PC-3 (cell line): Measurements from ENCODE around the gene HID1. TPM values are rescaled to one million over a fixed set of nuclear protein-coding genes. Genes with fewer than 3 reads are reported as not detected.

Experiments
- ATAC-seq: fragments of 200-7000 bp; cut with Tn5 transposase; 2 replicates; pipeline ENCODE4 v1.9.1; 2020; ENCODE audit warnings: mild to moderate bottlenecking, moderate library complexity
- BruUV-seq: library from RNA; stranded (reverse); fragments of 400-500 nt; replicated peaks from 2 replicates; lab custom pipeline; 2021; lab: Mats Ljungman, UMichigan
- CTCF ChIA-PET: fragments of 300-600 bp; sonication (Branson Sonifier 250); formaldehyde crosslinking; loops from one replicate; lab custom pipeline; 2022; ENCODE audit warnings: antibody characterized with exemption; lab: Charles Lee
- POLR2A ChIA-PET: fragments of 300-600 bp; sonication (Branson Sonifier 250); formaldehyde crosslinking; loops from one replicate; lab custom pipeline; 2022; ENCODE audit warnings: antibody characterized with exemption; ENCODE audit not compliant: unreplicated experiment; lab: Charles Lee
- DNase-seq: peaks from one replicate; pipeline ENCODE4 v3.0.0-alpha.2; 2015
- H2AFZ ChIP-seq: fragments of 300-600 bp; sonication (generic); 2 replicates; pipeline ENCODE4 v1.6.0; 2016; ENCODE audit warnings: antibody characterized with exemption, low read length
- H3F3A ChIP-seq: fragments of 300-600 bp; sonication (generic); one replicate; pipeline ENCODE4 v1.6.0; 2017; ENCODE audit warnings: antibody characterized with exemption, low read length, control low read depth, mild to moderate bottlenecking; ENCODE audit not compliant: unreplicated experiment
- H3K27ac ChIP-seq: fragments of 300-600 bp; sonication (generic); 2 replicates; pipeline ENCODE4 v1.5.1; 2016; ENCODE audit warnings: mild to moderate bottlenecking, low read length
- H3K27me3 ChIP-seq: fragments of 300-600 bp; sonication (generic); 2 replicates; pipeline ENCODE4 v1.6.1; 2016; ENCODE audit warnings: low read length, mixed read lengths
- H3K36me3 ChIP-seq: fragments of 300-600 bp; sonication (generic); 2 replicates; pipeline ENCODE4 v1.6.1; 2016; ENCODE audit warnings: low read depth, mixed run types, low read length, mixed read lengths
- H3K4me1 ChIP-seq: fragments of 300-600 bp; sonication (generic); 2 replicates; pipeline ENCODE4 v1.5.1; 2016; ENCODE audit warnings: low read length; ENCODE audit not compliant: insufficient read depth
- H3K4me2 ChIP-seq: fragments of 300-600 bp; sonication (generic); 2 replicates; pipeline ENCODE4 v1.6.0; 2016; ENCODE audit warnings: low read length
- H3K4me3 ChIP-seq: fragments of 300-600 bp; sonication (generic); 2 replicates; pipeline ENCODE4 v1.5.1; 2016; ENCODE audit warnings: mild to moderate bottlenecking, low read length, mixed read lengths
- H3K79me2 ChIP-seq: fragments of 300-600 bp; sonication (generic); 2 replicates; pipeline ENCODE4 v1.6.1; 2017; ENCODE audit warnings: low read length, mixed read lengths
- H3K9ac ChIP-seq: fragments of 300-600 bp; sonication (generic); 2 replicates; pipeline ENCODE4 v1.6.0; 2016; ENCODE audit warnings: mild to moderate bottlenecking, low read length
- H3K9me2 ChIP-seq: fragments of 300-600 bp; sonication (generic); replicated peaks from 2 replicates; pipeline ENCODE4 v1.6.1; 2016; ENCODE audit warnings: mixed run types, low read length, mixed read lengths
- H3K9me3 ChIP-seq: fragments of 300-600 bp; sonication (generic); 2 replicates; pipeline ENCODE4 v1.6.1; 2016; ENCODE audit warnings: low read length, mixed read lengths
- H4K20me1 ChIP-seq: fragments of 300-600 bp; sonication (generic); 2 replicates; pipeline ENCODE4 v1.6.1; 2016; ENCODE audit warnings: low read length, mixed read lengths
- EZH2 ChIP-seq: fragments of 300-600 bp; sonication (generic); IDR thresholded peaks from one replicate; pipeline ENCODE4 v1.6.1; 2017; ENCODE audit warnings: antibody characterized with exemption, mild to moderate bottlenecking, low read length; ENCODE audit not compliant: unreplicated experiment
- EZH2phosphoT487 ChIP-seq: fragments of 300-600 bp; sonication (generic); IDR thresholded peaks from 2 replicates; pipeline ENCODE4 v1.6.1; 2018; ENCODE audit warnings: mild to moderate bottlenecking, antibody characterized with exemption, low read length, borderline replicate concordance
- intact Hi-C: fragments of 100-400 bp; cut with micrococcal nuclease; formaldehyde crosslinking; loops from 2 replicates; pipeline ENCODE4 v1.9.0; 2023
- total RNA-seq: library from RNA; depleted of rRNA; stranded (reverse); fragments of >200 nt; gene quantifications from 2 replicates; pipeline ENCODE4 v1.2.3, GENCODE V29; 2014
- TF ChIP-seq, protein P1 (sequence below): fragments of 300-600 bp; sonication (generic); conservative IDR thresholded peaks from 2 replicates; pipeline ENCODE4 v1.5.1; 2017; ENCODE audit warnings: antibody characterized with exemption, low read depth, mild to moderate bottlenecking, low read length

The HID1 gene
- total RNA-seq, 1 experiment from 2014 or later, result 40.6 TPM

DNA sequence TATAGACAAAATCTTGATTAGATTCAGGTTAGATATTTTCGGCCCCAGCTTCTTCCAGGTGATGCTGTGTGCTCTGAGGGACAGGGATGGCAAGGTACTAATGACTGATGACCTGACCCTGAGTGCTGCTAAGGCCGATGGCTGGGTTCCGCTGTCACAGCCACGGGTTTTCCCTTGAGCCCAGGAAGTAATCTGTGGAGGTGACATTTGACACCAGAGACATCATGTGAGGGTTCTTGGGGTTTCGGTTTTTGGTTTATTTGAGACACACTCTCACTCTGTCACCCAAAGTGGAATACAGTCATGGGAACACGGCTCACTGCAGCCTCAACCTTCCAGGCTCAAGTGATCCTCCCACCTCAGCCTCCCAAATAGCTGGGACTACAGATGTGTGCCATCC, 27.0 kb downstream of the HID1 start:
- Histone ChIP-seq H3K9ac (no peak overlapping the region), H3K27me3 (no peaks in the 10 kb centered on the region), H3K4me3 (no peak overlapping the region), H3K9me3 (no peaks in the 10 kb centered on the region), H2AFZ (no peak overlapping the region), H3K79me2 (no peaks in the 10 kb centered on the region), H3K4me1 (peaks cover 30% of the 10 kb centered on the region), H4K20me1 (no peaks in the 10 kb centered on the region), H3K9me2 (no peaks in the 10 kb centered on the region), H3K36me3 (no peaks in the 10 kb centered on the region), H3F3A (no peaks in the 10 kb centered on the region), H3K4me2 (no peak overlapping the region), H3K27ac (no peak overlapping the region)
- POLR2A ChIA-PET, result no interaction called here
- no TSS peak for BruUV-seq
- DNase-seq (no peak), ATAC-seq (no peak)
- intact Hi-C loops, result no loop called here
- TF ChIP-seq EZH2 (no peak), EZH2phosphoT487 (no peak)
- TF ChIP-seq, protein P1, sequence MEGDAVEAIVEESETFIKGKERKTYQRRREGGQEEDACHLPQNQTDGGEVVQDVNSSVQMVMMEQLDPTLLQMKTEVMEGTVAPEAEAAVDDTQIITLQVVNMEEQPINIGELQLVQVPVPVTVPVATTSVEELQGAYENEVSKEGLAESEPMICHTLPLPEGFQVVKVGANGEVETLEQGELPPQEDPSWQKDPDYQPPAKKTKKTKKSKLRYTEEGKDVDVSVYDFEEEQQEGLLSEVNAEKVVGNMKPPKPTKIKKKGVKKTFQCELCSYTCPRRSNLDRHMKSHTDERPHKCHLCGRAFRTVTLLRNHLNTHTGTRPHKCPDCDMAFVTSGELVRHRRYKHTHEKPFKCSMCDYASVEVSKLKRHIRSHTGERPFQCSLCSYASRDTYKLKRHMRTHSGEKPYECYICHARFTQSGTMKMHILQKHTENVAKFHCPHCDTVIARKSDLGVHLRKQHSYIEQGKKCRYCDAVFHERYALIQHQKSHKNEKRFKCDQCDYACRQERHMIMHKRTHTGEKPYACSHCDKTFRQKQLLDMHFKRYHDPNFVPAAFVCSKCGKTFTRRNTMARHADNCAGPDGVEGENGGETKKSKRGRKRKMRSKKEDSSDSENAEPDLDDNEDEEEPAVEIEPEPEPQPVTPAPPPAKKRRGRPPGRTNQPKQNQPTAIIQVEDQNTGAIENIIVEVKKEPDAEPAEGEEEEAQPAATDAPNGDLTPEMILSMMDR, result no peak
- CTCF ChIA-PET, result no interaction called here

- Histone ChIP-seq H3K4me1 (peaks cover 27% of the 10 kb centered on the region), H3K4me3 (no peak overlapping the region), H4K20me1 (no peaks in the 10 kb centered on the region), H3F3A (no peaks in the 10 kb centered on the region), H3K9ac (peak overlapping the region; percentile 31), H3K36me3 (no peaks in the 10 kb centered on the region), H2AFZ (no peak overlapping the region), H3K27me3 (no peaks in the 10 kb centered on the region), H3K9me3 (no peaks in the 10 kb centered on the region), H3K9me2 (no peaks in the 10 kb centered on the region), H3K79me2 (no peaks in the 10 kb centered on the region), H3K27ac (peak overlapping the region; percentile 82), H3K4me2 (peak overlapping the region; percentile 56)
- ATAC-seq, result peak; percentile 99
- TF ChIP-seq, protein P1, result no peak
- TF ChIP-seq EZH2 (no peak), EZH2phosphoT487 (no peak)
- ChIA-PET POLR2A (interaction anchor here (0.5 to 0.6 kb wide), 2 partner anchors 11 to 228 kb away, joined by 3 to 4 read pairs; no protein-coding TSS in a partner anchor), CTCF (interaction anchor here (0.5 kb wide), 2 partner anchors 194 to 243 kb away, joined by 3 to 7 read pairs; no protein-coding TSS in a partner anchor)
- peak; percentile 98 for DNase-seq
- BruUV-seq, result TSS peak; percentile 90
- intact Hi-C loops, result loop anchor here (1.0 kb wide), 1 partner anchor 21 kb away; the partner anchor contains the start of gene USH1G
These were observed 28.6 kb downstream of the HID1 start for GRCh38 chr17:74943808-74944522.

DNA sequence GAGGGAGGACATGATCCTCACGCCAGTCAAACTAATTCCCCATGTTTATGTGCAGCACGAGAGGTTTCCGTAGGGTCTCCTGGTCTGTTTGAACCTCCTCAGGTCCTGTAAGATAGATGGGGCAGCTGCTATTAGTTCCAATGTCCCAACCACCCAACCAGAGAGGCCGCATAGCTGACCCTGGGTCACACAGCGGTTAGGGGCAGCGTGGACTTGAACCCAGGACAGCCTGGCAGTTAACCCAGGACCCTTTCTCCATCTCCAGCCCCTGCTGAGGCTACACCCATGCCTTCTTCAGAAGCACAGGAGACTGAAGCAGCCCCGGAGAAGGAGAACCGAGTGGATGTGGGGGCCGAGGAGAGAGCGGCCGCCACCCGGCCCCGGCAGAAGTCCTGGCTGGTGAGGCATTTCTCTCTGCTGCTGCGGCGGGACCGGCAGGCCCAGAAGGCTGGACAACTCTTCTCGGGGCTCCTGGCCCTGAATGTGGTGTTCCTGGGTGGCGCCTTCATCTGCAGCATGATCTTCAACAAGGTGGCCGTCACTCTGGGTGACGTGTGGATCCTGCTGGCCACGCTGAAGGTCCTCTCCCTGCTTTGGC, 31.3 kb downstream of the HID1 start:
- Histone ChIP-seq H3F3A (no peaks in the 10 kb centered on the region), H3K9me3 (no peaks in the 10 kb centered on the region), H2AFZ (no peak overlapping the region), H3K4me1 (peaks cover 27% of the 10 kb centered on the region), H3K9me2 (no peaks in the 10 kb centered on the region), H3K9ac (no peak overlapping the region), H3K27me3 (peaks cover 17% of the 10 kb centered on the region), H3K27ac (no peak overlapping the region), H4K20me1 (no peaks in the 10 kb centered on the region), H3K36me3 (no peaks in the 10 kb centered on the region), H3K4me3 (no peak overlapping the region), H3K79me2 (no peaks in the 10 kb centered on the region), H3K4me2 (no peak overlapping the region)
- TF ChIP-seq, protein P1, result no peak
- TF ChIP-seq EZH2phosphoT487, result no peak
- TF ChIP-seq EZH2, result no peak
- DNase-seq, result no peak
- CTCF ChIA-PET, result no interaction called here
- POLR2A ChIA-PET, result no interaction called here
- no TSS peak for BruUV-seq
- intact Hi-C loops, result no loop called here
- no peak for ATAC-seq
